GM19397 (cell line): ENCODE results near the gene SFTPB.

ENCODE experiments used
- ATAC-seq: cut with Tn5 transposase; IDR thresholded peaks from one replicate; pipeline ENCODE4 v1.9.1; 2021; ENCODE audit warnings: mild to moderate bottlenecking, moderate library complexity; ENCODE audit not compliant: unreplicated experiment

SFTPB gene

DNA sequence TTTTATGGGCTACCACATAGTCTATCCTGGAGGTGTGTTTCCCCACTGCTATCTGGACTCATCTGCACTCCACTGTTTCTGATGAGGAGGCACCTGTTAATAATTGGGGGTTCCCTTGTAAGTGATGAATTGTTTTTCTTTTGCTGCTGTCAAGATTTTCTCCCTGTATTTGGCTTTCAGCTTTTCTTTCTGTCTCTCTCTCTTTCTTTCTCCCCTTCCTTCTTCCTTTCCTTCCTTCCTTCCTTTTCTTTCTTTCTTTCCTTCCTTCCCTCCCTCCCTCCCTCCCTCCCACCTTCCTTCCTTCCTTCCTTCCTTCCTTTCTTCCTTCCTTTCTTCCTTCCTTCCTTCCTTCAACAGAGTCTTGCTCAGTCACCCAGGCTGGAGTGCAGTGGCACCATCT is 35.3 kb upstream of the SFTPB start:
- no peak for ATAC-seq

DNA sequence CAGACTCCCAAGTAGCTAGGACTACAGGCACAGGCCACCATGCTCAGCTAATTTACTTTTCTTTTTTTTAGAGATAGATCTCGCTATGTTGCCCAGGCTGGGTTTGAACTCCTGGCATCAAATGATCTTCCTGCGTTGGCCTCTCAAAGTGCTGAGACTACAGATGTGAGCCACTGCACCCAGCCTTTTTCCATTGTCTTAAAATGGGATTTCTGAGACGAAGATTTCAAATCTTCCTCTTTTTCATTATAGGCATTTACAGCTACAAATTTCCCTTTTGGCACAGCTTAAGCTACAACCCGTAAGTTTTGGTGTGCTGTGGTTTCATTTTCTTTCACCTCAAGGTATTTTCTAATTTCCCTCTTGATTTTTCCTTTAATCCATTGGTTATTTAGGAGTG is 34.8 kb upstream of the SFTPB start:
- ATAC-seq, result no peak

DNA sequence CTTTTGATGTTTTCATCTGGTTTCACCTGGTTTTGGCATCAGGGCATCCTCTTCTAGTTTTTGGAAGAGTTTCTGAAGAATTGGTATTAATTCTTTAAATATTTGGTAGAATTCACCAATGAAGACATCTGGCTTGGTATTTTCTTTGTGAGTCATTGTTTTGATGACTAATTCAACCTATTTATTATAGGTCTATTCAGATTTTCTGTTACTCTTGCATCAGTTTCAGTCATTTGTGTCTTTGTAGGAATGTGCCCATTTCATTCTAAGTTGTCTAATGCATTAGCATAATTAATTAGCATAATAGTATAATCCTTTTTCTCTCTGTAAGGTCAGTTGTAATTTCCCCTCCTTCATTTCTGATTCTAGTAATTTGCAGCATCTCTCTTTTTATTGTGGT is 34.2 kb upstream of the SFTPB start:
- ATAC-seq, result no peak

DNA sequence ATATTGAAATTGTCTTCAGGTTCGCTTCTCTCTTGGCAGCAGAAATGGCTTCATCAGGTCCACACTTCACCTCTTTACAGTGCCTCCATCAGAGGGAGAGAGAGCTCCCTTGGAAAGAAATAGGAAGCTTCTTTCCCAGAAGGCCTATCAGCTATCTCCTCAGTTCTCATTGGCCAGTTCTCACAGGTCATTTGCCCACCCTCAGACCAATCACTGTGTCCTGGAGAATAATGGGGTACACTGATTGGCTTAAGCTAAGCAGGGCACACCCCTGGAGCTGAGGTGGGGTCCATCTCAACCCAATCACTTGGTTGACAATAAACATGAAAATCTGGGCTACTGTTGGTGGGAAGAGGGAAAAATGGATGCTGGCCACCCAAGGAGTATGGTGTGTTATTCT is 31.3 kb upstream of the SFTPB start:
- no peak for ATAC-seq

DNA sequence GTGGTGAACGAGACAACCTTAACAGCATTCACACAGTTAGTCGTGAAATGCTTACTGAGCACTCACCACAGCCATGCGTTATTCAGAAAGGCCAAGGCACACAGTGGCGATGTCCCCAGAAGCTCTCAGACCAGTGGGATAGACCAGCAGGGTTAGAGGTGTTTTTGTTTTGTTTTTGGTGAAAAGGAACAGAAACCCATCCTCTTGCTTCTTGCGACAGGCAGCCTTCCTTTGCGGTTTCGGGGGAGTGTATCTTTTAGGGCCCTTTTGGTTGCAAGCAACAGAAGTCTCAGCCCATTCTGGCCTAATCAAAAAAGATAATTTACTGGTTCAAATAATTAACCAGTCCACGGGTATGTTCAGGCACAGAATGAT is 30.9 kb upstream of the SFTPB start:
- ATAC-seq, result no peak

DNA sequence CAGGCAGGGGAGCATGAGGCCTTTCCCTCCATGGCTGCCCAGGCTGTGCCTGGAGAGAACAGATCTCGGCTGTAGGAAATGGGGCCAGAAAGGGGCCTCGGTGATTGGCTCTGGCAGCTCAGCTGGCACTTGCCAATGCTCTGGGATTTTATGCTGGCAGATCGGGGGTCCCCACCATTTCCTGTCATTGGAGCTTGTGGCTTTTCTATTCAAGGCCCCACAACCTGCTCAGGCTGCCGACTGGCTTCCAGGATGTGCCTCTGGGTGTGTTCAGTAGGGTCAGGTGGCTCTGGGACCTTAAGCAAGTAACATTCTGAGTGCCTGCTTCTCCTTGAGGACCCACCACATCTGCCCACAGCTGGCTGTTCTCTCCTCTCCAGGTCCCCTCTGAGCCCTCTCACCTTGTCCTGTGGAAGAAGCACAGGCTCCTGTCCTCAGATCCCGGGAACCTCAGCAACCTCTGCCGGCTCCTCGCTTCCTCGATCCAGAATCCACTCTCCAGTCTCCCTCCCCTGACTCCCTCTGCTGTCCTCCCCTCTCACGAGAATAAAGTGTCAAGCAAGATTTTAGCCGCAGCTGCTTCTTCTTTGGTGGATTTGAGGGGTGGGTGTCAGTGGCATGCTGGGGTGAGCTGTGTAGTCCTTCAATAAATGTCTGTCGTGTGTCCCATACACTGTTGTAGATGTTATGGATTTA is 30.3 kb upstream of the SFTPB start:
- ATAC-seq, result no peak

DNA sequence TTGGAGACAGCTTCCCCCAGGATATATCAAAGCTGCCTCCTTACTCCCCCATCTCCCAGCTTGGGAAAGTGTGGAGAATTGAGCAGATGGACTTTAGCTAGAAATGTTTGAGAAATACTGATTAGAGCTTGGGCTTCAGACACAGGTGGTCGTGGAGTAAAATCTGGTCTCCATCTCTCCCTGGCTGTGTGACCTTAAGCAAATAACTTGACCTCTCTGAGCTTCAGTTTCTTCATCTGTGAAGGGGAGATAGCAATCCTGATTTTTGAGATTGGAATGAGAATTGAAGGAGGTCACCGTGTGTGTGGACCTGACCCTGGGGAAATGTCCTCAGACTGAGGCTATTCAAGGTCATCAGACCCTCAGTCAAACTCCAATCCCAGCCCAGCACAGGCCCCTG is 29.7 kb upstream of the SFTPB start:
- no peak for ATAC-seq

DNA sequence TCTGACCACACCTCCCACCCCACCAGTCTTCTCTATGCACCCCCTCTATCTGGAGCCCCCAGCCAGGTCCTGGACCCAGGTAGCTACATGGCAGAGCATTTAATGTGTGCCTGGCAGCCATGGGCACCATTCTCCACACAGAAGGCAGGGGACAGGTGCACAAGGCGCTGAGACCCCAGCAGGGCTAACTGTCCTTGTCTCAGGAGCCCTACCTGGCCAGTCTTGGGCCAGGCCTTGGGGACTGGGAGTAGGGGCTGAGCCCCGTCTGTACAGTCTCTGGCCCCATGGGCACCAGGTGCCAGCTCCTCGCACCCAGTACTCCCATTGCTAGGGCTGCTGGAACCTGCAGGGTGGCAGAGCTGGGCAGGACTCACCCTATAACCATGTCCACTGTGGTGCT is 29.1 kb upstream of the SFTPB start:
- no peak for ATAC-seq

DNA sequence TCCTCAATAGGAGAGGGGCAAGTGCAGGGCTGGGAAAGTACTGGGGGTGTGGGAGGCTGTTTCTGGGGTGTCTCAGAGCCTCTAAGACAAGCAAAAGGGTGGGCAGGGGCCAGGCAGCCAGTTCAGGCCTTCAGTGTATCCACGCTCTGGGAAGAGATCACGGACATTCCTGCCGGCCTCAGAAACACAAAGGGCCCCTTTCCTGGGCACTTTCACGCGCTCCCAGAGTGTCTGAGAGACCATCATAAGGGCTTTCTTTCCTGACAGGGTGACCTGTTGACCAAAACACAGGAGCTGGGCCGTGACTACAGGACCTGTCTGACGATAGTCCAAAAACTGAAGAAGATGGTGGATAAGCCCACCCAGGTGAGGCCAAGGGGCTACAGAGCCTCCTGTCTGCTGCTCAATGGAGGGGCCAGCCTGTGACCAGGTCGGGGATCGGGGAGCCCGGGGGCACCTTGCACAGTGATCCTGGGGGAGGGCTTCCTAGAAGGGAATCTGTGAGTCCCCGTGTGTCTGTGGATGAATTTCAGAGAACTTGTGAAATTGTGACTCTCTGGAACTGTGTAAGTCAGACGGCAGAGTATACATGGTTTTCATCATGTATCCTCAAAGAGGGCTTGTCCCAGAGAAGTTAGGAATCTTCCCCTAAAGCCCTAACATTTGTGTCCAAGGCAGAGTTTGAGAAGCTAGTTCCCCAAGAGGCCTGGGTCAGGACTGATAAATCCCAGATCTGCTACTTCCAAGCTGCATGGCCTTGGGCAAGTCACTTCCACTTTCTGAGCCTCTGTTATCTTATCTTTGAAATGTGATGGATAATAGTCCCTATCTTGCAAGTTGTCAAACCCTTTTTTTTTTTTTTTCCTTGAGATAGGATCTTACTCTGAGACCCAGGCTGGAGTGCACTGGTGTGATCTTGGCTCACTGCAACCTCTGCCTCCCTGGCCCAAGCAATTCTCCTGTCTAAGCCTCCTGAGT is 28.0 kb upstream of the SFTPB start:
- no peak for ATAC-seq

DNA sequence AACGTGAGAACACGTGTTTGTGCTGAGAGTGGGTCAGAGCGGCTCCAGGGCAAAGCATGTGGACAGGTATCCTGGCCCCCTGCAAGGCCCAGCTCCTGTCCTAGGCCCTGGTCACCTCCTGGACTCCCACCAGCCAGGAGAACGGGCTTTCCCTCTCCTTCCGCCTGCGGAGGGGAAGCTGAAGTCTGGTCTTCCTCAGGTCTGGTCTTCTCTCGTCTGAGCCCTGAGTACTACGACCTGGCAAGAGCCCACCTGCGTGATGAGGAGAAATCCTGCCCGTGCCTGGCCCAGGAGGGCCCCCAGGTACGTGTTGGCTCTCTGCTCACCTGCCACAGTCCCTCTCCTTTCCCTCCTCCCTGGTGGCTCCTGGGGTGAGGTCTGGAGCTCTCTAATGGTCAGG is 27.1 kb upstream of the SFTPB start:
- no peak for ATAC-seq

DNA sequence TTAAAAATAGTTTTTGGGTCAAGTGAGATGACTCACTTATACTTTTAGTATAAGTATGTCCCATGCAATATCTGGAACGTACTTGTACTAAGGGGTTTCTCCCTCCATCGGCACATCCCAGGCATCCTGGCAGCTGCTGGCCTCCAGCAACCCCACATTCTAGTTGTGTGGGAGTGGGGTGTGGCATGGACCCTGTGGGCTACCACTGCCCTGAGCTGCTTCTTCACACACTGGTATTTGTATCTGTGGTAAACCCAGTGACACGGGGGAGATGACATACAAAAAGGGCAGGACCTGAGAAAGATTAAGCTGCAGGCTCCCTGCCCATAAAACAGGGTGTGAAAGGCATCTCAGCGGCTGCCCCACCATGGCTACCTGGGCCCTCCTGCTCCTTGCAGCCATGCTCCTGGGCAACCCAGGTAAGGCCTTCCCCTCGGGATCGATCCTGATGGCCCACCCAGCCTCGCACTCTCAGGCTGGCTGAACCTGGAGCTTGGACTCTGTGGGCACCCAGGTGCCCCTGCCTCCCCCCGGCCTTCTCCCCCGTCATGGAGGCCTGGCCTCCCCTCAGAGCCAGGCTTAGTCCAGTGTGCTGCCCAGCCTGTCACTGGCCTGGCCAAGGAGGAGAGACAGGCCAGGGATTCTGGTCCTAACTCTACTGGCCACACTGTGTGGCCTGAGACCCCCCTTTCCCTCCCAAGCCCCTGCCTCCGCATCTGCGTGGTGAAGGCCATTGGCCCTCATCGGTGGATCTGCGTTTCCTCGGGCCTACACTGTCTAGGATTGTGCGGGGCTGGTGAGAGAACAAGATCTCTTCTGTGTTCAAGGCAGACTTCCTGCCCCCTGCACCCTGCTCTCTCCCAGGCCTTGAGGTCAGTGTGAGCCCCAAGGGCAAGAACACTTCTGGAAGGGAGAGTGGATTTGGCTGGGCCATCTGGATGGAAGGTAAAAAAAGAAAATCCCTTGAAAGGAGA is 26.3 kb upstream of the SFTPB start, which contains the start of gene GNLY:
TSS of gene GNLY (plus strand) at position 307 of the 974 bp plus-strand sequence. CDS start at position 368, 61 bp downstream.
- no peak for ATAC-seq

DNA sequence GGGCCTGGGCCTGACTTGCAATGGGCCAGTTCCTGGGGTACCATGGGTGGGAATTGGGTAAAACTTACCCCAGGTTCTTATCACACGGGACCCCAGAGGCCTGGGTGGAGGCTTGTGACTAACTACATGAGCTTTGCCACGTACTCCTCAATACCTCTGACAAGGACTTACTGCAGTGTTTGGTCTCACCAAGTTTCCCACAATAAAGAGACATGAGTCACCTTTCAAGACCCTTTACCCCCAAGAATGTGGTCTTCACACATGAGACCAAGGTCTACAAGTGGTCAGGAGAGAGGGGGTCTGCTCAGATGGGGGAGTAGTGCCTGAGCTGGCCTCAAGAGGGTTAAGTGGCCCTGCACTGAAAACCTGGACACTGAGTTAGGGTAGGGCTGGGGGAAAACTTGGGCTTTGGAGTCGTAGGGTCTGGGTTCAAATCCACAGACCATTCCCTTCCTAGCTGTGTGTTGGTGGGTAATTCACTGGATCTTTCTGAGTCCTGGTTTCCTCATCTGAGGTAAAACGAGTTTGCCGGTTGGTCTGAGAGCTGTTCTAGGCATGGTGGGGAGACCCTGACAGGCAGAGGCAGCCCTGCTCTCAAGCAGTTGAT is 24.1 kb upstream of the SFTPB start:
- no peak for ATAC-seq

DNA sequence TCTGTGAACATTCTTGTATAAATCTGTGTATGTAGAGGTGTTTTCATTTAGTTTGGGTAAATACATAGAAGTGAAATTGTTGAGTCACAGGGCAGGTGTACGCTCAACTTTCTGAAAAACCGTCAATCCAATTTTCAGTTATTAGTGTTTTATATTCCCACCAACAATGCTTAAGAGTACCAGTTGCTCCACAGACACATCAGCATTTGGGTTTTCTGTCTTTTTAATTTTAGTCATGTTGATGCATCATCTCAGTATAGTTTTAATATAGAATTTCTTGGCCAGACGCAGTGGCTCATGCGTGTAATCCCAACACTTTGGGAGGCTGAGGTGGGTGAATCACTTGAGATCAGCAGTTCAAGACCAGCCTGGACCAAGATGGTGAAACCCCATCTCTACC is 22.9 kb upstream of the SFTPB start:
- ATAC-seq, result no peak

DNA sequence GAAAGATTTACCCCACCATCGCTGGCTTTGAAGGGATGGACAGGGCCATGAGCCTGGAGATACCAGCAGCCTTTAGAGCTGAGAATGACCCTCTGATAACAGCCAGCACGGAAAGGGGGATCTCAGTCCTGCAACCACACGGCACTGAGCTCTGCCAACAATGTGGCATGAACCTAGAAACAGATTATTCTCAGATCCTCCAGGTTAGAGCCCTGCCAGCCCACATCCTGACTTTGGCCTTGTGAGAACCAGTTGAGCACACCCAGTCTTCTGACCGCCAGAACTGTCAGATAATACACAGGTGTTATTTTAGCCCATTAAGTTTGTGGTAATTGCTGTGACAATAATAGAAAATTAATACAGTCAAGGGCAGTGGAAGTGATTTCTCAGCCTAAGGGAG is 16.8 kb upstream of the SFTPB start:
- ATAC-seq, result no peak

DNA sequence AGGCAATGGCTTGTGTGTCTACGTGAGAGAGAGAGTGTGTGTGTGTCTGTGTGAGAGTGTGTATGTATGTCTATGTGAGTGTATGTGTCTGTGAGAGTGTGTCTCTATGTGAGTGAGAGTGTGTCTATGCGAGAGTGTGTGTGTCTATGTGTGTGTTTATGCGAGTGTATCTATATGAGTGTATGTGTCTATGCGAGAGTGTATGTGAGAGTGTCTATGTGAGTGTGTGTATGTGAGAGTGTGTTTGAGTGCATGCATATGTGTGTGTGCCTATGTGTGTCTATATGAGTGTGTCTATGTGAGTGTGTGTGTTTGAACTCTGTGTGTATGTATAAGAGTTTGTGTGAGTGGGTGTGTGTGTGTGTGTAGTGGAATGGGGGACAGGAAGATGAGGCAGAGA is 16.4 kb upstream of the SFTPB start:
- ATAC-seq, result no peak

DNA sequence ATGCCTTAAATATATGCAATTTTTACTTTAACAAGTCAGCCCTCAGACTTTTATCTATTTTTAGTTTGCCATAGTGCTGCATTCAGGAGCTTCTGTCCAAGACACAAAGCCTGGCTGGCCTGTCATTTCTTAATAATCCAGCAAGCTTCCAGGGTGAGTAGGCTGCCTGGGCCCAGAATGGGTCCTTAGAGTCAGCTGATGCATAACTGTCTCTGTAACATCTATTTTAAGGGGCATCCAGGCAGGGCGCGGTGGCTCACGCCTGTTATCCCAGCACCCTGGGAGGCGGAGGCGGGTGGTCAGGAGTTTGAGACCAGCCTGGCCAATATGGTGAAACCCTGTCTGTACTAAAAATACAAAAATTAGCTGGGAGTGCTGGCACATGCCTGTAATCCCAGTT is 14.4 kb upstream of the SFTPB start:
- ATAC-seq, result no peak

DNA sequence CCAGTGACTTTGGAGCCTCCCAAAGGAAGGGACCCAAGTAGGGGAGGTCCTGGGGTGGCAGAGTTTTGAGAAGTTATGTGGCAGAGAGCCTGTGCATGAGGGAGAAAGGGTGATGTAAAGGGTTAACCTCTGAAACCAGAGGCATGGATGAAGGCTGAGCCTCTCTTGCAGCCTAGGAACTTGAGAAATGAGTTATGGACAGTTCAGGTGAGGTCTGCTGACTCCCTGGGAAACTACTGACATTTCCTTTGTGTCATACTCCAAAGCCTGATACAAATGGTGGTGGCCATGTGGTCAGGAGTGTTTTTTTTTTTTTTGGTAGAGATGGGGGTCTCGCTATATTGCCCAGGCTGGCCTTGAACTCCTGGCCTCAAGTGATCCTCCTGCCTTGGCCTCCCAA is 13.8 kb upstream of the SFTPB start:
- ATAC-seq, result no peak

DNA sequence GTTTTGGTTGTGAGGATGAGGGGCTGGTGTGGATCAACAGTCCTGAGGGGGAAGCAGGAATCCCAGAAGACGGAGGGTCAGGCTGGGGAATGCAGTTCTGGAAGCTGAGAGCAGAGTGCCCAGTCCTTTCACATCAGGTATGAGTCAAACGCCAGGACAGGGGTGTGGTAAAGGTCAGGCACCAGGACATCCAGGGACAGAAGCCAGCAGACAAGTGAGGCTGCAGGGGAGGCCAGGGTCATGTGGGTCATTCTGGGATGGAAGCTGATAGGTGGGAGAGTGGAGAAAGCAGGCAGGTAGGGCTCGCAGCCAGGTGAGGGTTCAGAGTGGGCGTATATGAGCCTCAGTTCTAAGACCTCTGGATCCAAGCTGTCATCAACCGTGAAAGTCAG is 13.4 kb upstream of the SFTPB start:
- no peak for ATAC-seq

DNA sequence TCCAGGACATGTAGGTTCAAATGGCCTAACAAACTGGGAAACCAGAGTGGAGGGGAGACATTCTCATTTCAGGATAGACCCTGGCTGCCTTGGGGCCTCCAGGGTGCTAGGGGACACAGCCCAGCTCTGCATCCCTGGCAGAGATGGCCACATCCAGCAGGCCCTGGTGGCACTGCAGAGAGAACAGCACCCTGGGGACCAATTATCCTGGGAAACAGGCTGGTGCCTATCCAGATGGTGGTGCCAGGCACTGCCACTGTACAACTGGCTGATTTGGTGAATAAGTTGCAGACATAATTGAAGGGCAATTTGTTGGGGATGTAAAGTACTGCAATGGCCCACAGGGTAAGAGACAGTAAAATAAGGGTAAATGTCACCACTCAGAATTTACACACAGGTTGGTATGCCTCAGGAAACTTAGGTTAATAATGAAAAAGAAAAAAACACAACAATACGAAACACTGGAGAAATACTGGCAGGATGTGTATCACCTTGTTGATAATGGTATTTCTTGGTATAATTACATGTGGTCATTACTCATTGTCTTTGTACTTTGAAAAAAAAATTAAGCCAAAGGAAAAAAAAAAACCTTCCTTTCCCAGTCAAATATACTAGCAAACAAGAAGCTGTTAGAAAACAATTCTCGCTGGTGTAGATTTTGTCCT is 12.8 kb upstream of the SFTPB start:
- ATAC-seq, result no peak
